ENCODE results near the gene TRAF3IP1.
A peak's percentile ranks its signal among the peaks of the same experiment; 100 is the strongest.
"Not testable (repeated sequence)": the region's sequence is repeated elsewhere in the genome, so short reads cannot be mapped to it uniquely, and the experiment has no call there.

TRAF3IP1 gene

GRCh38 chr2:238382381-238382781 lies 62.1 kb downstream of the TRAF3IP1 start:
- no peak for DNase-seq

GRCh38 chr2:238383135-238383534 lies 62.8 kb downstream of the TRAF3IP1 start:
- no peak for DNase-seq

- no peak for DNase-seq
Measured at GRCh38 chr2:238383743-238384380, 63.5 kb downstream of the TRAF3IP1 start.

GRCh38 chr2:238387332-238387731 lies 67.0 kb downstream of the TRAF3IP1 start:
- DNase-seq = no peak

GRCh38 chr2:238388794-238389193 lies 68.5 kb downstream of the TRAF3IP1 start:
- DNase-seq = no peak

- DNase-seq = peak; percentile 1
Measured at GRCh38 chr2:238389988-238390589, 69.8 kb downstream of the TRAF3IP1 start.

- peak; percentile 1 for DNase-seq
Measured at GRCh38 chr2:238391042-238391689, 70.8 kb downstream of the TRAF3IP1 start.

- no peak for DNase-seq
Measured at GRCh38 chr2:238396663-238397062, 76.3 kb downstream of the TRAF3IP1 start.

- DNase-seq = no peak
Measured at GRCh38 chr2:238397356-238397755, 77.0 kb downstream of the TRAF3IP1 start.

- no peak for DNase-seq
Measured at GRCh38 chr2:238398577-238398976, 78.3 kb downstream of the TRAF3IP1 start.

GRCh38 chr2:238399094-238399493 lies 78.8 kb downstream of the TRAF3IP1 start:
- DNase-seq = no peak

- no peak for DNase-seq
Measured at GRCh38 chr2:238401551-238401950, 81.2 kb downstream of the TRAF3IP1 start.

GRCh38 chr2:238403632-238404405 lies 83.5 kb downstream of the TRAF3IP1 start:
- no peak for DNase-seq

GRCh38 chr2:238404406-238405216 lies 84.3 kb downstream of the TRAF3IP1 start:
- no peak for DNase-seq

GRCh38 chr2:238405217-238405555 lies 84.9 kb downstream of the TRAF3IP1 start:
- not testable (repeated sequence) for DNase-seq

GRCh38 chr2:238406221-238406997 lies 86.1 kb downstream of the TRAF3IP1 start:
- no peak for DNase-seq

- DNase-seq = no peak
Measured at GRCh38 chr2:238406998-238407285, 86.6 kb downstream of the TRAF3IP1 start.

GRCh38 chr2:238407566-238407965 lies 87.2 kb downstream of the TRAF3IP1 start:
- DNase-seq = no peak

GRCh38 chr2:238408615-238409340 lies 88.5 kb downstream of the TRAF3IP1 start:
- DNase-seq = no peak

GRCh38 chr2:238409341-238410199 lies 89.3 kb downstream of the TRAF3IP1 start:
- DNase-seq = no peak
